Stomach (tissue), 4 donors: ENCODE results near the gene CLCN3.

Experiments
- CTCF ChIP-seq, 7 experiments: fragments of 450-650 bp in 4 of 7; fragments of 200-600 bp in 3 of 7; sonication (generic) in 3 of 7; IDR thresholded peaks; one replicate each; pipeline ENCODE4 v1.5.1; 2016 to 2019; ENCODE audit warnings: antibody characterized with exemption in 7 of 7, control low read depth in 2 of 7, mild to moderate bottlenecking in 1 of 7
- EP300 ChIP-seq: sonication (generic); formaldehyde crosslinking; IDR thresholded peaks from one replicate; pipeline ENCODE4 v1.6.1; 2017; ENCODE audit warnings: antibody characterized with exemption
- POLR2A ChIP-seq, 4 donors: fragments of 450-650 bp; IDR thresholded peaks; one replicate each; pipeline ENCODE4 v1.6.1; 2016; ENCODE audit warnings: antibody characterized with exemption in 4 of 4, control low read depth in 2 of 4, mild to moderate bottlenecking in 1 of 4, moderate library complexity in 1 of 4
- POLR2AphosphoS5 ChIP-seq, 3 donors: sonication (generic); formaldehyde crosslinking; IDR thresholded peaks; one replicate each; pipeline ENCODE4 v1.6.1; 2016; ENCODE audit warnings: antibody characterized with exemption in 3 of 3

DNA sequence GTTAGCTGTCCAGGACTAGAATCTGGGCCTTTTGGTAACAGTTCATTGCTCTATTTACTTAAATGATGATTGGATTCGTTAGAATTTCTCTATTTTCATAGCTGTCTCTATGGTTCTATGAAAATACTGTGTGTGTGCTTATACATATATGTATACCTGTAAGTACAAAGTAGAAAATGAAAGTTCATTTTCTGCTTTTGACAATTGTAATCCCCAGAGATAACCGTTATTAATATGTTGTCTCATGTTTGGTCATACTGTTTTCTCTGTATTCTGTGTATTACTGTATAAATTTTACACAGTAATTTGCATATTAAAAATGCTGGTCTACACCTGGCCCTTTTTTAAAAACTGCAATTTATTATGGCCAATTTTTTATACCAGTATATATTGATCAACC lies 55.4 kb downstream of the CLCN3 start:
- TF ChIP-seq CTCF (IDR thresholded peaks at IDR 0.05) (no peak), POLR2A (IDR thresholded peaks at IDR 0.05) (no peak), EP300 (no peak), POLR2AphosphoS5 (IDR thresholded peaks at IDR 0.05) (no peak)
